Erythroblast (primary cell): Measurements from ENCODE around the gene GNG14.

Source experiments
- GATA1 ChIP-seq: IDR thresholded peaks from 2 replicates; pipeline ENCODE4 v1.6.1; 2011; ENCODE audit warnings: low read depth, mild to moderate bottlenecking, control low read depth, low read length, moderate library complexity
- POLR2A ChIP-seq: IDR thresholded peaks from 2 replicates; pipeline ENCODE4 v1.6.1; 2011; ENCODE audit warnings: mild to moderate bottlenecking, low read length

DNA sequence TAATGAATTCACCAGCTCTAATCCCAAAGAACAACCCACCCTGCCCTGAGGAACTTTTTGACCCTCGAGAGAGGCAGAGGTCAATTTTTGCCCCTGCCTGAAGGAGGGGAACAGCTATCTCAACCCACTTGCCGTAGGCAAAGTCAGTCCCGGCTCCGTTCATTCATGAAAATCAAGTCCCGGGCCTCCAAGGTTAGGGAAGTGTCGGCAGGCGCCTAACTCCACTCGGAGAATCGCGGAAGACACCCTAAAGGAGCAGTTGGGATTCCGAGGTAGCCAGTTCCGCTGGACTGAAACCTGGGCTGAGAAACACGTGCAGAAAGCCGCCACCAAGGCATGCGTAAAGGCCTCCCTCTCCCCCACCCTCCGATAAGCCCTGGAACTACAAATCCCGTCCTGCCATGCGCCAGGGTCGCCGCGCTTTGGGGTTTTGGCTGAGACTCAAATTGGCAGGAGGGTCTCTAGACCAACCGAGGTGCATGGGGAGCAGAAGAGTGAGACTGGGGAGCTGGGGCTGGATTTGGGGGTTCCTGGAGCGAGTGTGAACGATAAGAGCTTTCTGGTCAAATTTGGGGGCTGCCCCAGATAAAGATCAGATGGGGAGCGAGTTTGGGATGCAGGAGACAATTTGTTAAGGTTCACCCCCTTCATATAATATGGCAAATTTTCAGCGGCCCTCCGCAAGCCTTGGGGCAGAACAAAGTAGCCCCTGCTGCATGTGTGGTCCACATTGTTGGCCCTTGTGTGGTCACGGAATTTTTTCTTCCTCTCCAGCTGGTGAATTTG, 36.0 kb downstream of the GNG14 start, which contains the start of gene TNPO2:
- peak; percentile 56 for TF ChIP-seq POLR2A
- TF ChIP-seq GATA1 = no peak
